Activated CD8-positive, alpha-beta T cell treated with anti-CD3 and anti-CD28 coated beads, Interleukin-2, amount 10 ng/mL, durations not matched to agents 7 days and 5 days (primary cell): ENCODE data around the gene KRTAP5-4. TPM values are rescaled to one million over a fixed set of nuclear protein-coding genes. Genes with fewer than 3 reads are reported as not detected.
"Not testable (repeated sequence)": the region's sequence is repeated elsewhere in the genome, so short reads cannot be mapped to it uniquely, and the experiment has no call there.

ENCODE experiments used
- ATAC-seq: fragments of 150-1000 bp; cut with Tn5 transposase; one replicate; pipeline ENCODE4 v1.10.0; 2021; ENCODE audit warnings: moderate library complexity
- CTCF ChIA-PET: fragments of 350-600 bp; sonication (Branson Sonifier 250); formaldehyde crosslinking; loops from one replicate; lab custom pipeline; 2021; ENCODE audit warnings: antibody characterized with exemption; lab: Charles Lee
- POLR2A ChIA-PET: fragments of 350-600 bp; sonication (Branson Sonifier 250); formaldehyde crosslinking; loops from one replicate; lab custom pipeline; 2021; ENCODE audit warnings: antibody characterized with exemption; lab: Charles Lee
- DNase-seq: peaks from one replicate; pipeline ENCODE4 v3.0.0-alpha.2; 2020
- H3K27ac Mint-ChIP-seq: one replicate; pipeline ENCODE4 v1.8.0; 2021; ENCODE audit warnings: mild to moderate bottlenecking, mixed read lengths
- H3K27me3 Mint-ChIP-seq: one replicate; pipeline ENCODE4 v1.8.0; 2021; ENCODE audit warnings: low read depth, mixed read lengths
- H3K36me3 Mint-ChIP-seq: one replicate; pipeline ENCODE4 v1.8.0; 2021; ENCODE audit warnings: low read depth, mixed read lengths
- H3K4me1 Mint-ChIP-seq: one replicate; pipeline ENCODE4 v1.8.0; 2021; ENCODE audit warnings: low read depth, mixed read lengths
- H3K4me3 Mint-ChIP-seq: one replicate; pipeline ENCODE4 v1.8.0; 2021; ENCODE audit warnings: mild to moderate bottlenecking, mixed read lengths
- H3K9me3 Mint-ChIP-seq: one replicate; pipeline ENCODE4 v1.8.0; 2022; ENCODE audit warnings: mixed read lengths; ENCODE audit not compliant: insufficient read depth
- total RNA-seq, 2 experiments: library from RNA; stranded (reverse); gene quantifications; one replicate each; pipeline ENCODE4 v1.2.3, GENCODE V29; 2021

KRTAP5-4 gene
- total RNA-seq, 2 experiments from 2014 or later: not detected

DNA sequence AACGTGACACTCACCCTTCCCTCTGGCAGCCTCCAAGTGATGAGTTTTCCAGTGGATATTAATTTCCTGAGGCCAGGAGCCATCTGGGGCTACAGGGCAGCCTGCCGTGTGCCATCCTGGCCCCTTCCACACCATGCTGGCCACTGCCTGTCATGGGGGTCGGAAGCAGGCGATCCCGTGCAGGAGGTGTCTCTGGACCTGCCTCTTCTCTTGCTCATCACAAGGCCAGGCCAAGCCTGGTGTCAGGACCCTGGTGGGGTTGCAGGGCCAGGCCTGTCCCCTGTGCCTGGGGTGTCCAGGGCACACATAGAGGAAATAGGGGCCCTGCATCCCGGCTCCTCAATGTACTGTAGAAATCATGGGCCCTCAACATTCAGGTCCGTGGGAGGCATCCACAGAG lies 17.2 kb downstream of the KRTAP5-4 start:
- ChIA-PET CTCF (interaction anchor here (1.1 to 1.3 kb wide), 2 partner anchors 10 to 48 kb away, joined by 3 read pairs; no protein-coding TSS in a partner anchor), POLR2A (no interaction called here)
- ATAC-seq (no peak), DNase-seq (no peak)
- peaks cover 33% of the 10 kb centered on the region for H3K27me3 Mint-ChIP-seq
- H3K27ac Mint-ChIP-seq: no peak overlapping the region
- H3K36me3 Mint-ChIP-seq: no peaks in the 10 kb centered on the region
- no peak overlapping the region for H3K4me3 Mint-ChIP-seq
- H3K9me3 Mint-ChIP-seq: no peaks in the 10 kb centered on the region
- H3K4me1 Mint-ChIP-seq: no peaks in the 10 kb centered on the region

DNA sequence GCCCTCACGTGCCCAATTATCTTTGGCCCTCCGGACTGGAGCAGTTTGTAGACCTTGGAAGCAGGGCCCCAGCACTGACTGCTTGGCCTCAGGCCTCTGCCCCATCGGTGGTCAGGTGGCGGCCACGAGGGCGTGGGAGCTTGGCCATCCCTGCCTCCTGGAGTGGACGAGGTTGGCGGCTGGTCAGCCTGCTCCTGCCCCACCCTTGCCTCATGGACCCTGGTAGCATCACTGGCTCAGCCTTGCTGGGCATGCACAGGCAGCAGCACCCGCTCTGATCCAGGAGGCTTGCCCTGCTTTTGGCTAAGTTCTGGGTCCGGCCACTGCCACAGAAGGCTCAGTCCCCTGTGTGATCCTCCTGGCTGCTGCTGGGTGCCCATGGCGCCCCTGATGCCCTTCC lies 17.8 kb downstream of the KRTAP5-4 start:
- Mint-ChIP-seq H3K27ac (no peak overlapping the region), H3K27me3 (peaks cover 39% of the 10 kb centered on the region), H3K4me1 (no peaks in the 10 kb centered on the region), H3K36me3 (no peaks in the 10 kb centered on the region), H3K4me3 (no peak overlapping the region), H3K9me3 (no peaks in the 10 kb centered on the region)
- ATAC-seq (no peak), DNase-seq (no peak)
- POLR2A ChIA-PET: no interaction called here
- CTCF ChIA-PET: no interaction called here

DNA sequence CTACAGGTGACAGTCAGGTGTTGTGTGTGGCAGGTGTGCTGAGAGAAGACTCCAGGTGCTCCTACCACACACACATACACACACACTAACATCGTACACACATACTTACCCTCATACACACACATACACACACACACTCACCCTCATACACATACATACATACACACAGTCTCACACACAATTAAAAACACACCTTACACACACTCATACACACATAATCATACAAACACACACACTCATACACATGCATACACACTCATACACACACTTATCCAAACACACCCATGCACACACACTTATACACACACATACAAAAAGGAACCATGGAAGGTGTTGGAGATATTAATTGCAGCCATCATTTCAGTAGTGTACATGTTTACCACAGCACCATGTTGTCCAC lies 18.3 kb downstream of the KRTAP5-4 start:
- ATAC-seq: no peak
- no peak overlapping the region for H3K4me3 Mint-ChIP-seq
- ChIA-PET POLR2A (no interaction called here), CTCF (no interaction called here)
- H3K27me3 Mint-ChIP-seq: peaks cover 41% of the 10 kb centered on the region
- no peak overlapping the region for H3K27ac Mint-ChIP-seq
- no peaks in the 10 kb centered on the region for H3K9me3 Mint-ChIP-seq
- no peaks in the 10 kb centered on the region for H3K36me3 Mint-ChIP-seq
- no peaks in the 10 kb centered on the region for H3K4me1 Mint-ChIP-seq
- DNase-seq: no peak

DNA sequence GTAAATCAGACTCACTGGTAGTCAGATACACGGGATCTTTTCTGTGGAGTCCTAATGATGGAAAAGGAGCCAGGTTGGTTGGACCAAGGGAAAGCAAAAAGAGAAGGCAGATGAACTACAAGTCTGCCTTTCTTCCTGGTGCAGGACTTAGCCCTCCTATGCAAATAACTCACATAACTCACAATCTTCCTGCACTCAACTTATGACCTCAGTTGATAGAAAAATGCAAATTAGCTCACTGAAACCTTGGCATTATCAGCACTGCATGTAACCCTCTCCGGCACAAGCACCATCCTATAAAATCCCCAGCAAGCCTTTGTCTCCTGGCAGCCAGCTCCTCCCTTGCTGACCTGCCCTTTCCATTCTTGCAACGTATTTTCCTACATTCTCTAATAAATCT lies 20.3 kb downstream of the KRTAP5-4 start:
- H3K4me3 Mint-ChIP-seq, POLR2A ChIA-PET, H3K36me3 Mint-ChIP-seq, H3K9me3 Mint-ChIP-seq, DNase-seq, H3K4me1 Mint-ChIP-seq, H3K27ac Mint-ChIP-seq, ATAC-seq: not testable (repeated sequence)
- CTCF ChIA-PET: interaction anchor here (2.0 kb wide), 1 partner anchor 27 kb away, joined by 7 read pairs; no protein-coding TSS in a partner anchor
- peaks cover 42% of the 10 kb centered on the region for H3K27me3 Mint-ChIP-seq

DNA sequence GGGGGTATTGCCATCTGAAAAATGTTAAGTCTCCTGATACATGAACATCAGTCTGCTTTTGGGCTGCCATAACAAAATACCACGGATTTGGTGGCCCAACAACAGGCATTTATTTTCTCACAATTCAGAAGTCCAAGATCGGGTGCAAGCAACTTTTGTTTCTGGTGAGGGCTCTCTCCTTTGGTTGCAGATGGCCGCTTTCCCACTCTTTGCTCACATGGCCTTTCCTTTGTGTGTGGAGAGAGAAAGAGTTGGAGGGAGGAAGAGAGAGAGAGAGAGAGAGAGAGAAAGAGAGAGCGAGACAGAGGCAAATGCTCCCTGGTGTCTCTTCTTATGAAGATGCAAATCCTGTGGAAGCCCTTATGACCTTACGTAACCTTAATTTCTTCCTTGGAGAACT lies 21.3 kb downstream of the KRTAP5-4 start:
- DNase-seq: no peak
- ChIA-PET CTCF (interaction anchor here (2.0 kb wide), 1 partner anchor 26 kb away, joined by 7 read pairs; no protein-coding TSS in a partner anchor), POLR2A (no interaction called here)
- Mint-ChIP-seq H3K27me3 (peaks cover 40% of the 10 kb centered on the region), H3K4me3 (no peak overlapping the region), H3K36me3 (no peaks in the 10 kb centered on the region), H3K9me3 (no peaks in the 10 kb centered on the region), H3K27ac (no peak overlapping the region), H3K4me1 (no peaks in the 10 kb centered on the region)
- ATAC-seq: no peak

DNA sequence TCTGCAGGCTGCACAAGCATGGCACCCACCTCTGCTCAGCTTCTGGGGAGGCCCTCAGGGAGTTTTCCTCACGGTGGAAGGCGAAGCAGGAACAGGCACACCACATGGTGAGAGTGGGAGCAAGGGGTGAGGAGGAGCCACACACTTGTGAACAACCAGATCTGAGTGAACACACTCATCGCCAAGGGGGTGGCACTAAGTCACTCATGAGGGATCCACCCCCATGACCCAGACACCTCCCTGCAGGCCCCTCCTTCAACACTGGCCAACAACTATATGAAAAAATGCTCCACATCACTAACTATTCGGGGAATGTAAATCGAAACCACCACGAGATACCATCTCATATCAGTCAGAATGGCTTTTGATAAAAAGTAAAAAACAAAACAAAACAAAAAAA lies 23.1 kb downstream of the KRTAP5-4 start:
- CTCF ChIA-PET: no interaction called here
- Mint-ChIP-seq H3K36me3 (no peaks in the 10 kb centered on the region), H3K27me3 (peaks cover 46% of the 10 kb centered on the region), H3K4me3 (no peak overlapping the region), H3K27ac (no peak overlapping the region), H3K9me3 (no peaks in the 10 kb centered on the region), H3K4me1 (no peaks in the 10 kb centered on the region)
- DNase-seq: no peak
- POLR2A ChIA-PET: no interaction called here
- ATAC-seq: no peak

DNA sequence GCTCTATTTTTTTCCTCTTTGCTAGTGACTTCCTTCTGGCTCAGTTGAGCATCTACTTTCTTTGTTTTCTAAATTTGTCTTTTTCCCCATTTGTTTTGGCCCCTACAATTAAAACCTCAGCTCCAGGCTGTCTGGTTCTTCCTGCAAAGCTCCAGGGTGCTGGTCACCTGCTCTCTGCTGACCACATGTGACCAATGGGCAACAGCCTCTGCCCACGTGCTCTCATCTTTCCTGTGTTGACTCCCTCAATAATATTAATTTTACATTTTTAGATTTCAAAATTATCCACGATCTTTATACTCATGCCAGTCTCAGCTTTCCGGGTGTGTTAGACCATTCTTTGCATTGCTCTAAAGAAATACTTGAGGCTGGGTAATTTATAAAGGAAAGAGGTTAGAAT lies 23.5 kb downstream of the KRTAP5-4 start:
- DNase-seq, ATAC-seq, H3K9me3 Mint-ChIP-seq, POLR2A ChIA-PET, H3K27ac Mint-ChIP-seq, H3K36me3 Mint-ChIP-seq, H3K4me1 Mint-ChIP-seq, H3K4me3 Mint-ChIP-seq, CTCF ChIA-PET: not testable (repeated sequence)
- peaks cover 45% of the 10 kb centered on the region for H3K27me3 Mint-ChIP-seq

DNA sequence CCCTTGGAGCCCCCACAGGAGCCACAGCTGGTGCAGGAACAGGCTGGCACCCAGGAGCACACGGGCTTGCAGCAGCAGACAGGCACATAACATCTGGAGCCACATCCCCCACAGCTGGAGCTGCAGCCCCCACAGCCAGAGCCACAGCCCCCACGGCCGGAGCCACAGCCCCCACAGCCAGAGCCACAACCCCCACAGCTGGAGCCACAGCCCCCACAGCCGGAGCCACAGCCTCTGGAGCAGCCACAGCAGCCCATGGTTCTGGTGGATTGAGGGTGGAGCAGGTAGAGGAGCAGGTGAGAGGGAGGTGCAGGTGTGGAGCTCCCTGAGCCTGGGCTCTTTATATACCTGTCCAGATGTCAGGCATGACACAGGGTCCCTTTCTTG lies 24.0 kb downstream of the KRTAP5-4 start, which contains the start of gene KRTAP5-2:
TSS of gene KRTAP5-2 (minus strand) at position 301 of the 387 bp plus-strand sequence. CDS start at position 257, 44 bp downstream.
- CTCF ChIA-PET: no interaction called here
- peaks cover 45% of the 10 kb centered on the region for H3K27me3 Mint-ChIP-seq
- no peaks in the 10 kb centered on the region for H3K9me3 Mint-ChIP-seq
- H3K4me1 Mint-ChIP-seq: no peaks in the 10 kb centered on the region
- POLR2A ChIA-PET: no interaction called here
- DNase-seq (no peak), ATAC-seq (no peak)
- H3K27ac Mint-ChIP-seq: no peak within 1 kb of the TSS
- no peak within 1 kb of the TSS for H3K4me3 Mint-ChIP-seq
- H3K36me3 Mint-ChIP-seq: no peaks in the 10 kb centered on the region

DNA sequence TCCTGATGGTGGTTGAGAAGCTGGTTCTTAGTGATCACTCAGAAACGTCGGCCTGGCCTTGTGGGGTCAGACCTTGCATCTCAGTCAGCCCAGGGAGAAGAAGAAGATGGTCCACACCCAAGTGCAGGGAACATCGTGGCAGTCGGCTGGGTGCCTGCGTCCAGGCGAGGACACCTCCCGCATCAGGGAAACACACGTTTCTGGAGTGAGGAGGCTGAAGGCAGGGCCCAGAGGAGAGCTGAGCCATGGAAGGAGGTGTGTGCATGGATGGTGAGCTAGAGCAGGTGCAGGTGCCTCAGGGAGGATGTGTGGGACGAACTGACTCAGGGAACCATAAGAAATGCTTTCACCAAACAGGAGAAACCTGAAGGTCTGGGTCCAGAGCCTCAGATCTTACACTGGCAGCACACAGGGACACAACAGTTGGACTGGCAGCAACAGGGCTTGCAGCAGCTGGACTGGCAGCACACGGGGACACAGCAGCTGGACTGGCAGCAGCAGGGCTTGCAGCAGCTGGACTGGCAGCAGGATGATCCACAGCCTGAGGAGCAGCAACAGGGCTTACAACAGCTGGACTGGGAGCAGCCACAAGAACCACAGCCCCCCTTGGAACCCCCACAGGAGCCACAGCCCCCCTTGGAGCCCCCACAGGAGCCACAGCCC lies 24.5 kb downstream of the KRTAP5-4 start:
- ChIA-PET CTCF (interaction anchor here (1.4 kb wide), 1 partner anchor 33 kb away, joined by 4 read pairs; no protein-coding TSS in a partner anchor), POLR2A (no interaction called here)
- H3K4me3 Mint-ChIP-seq: no peak overlapping the region
- ATAC-seq: no peak
- peaks cover 46% of the 10 kb centered on the region for H3K27me3 Mint-ChIP-seq
- H3K27ac Mint-ChIP-seq: no peak overlapping the region
- no peaks in the 10 kb centered on the region for H3K9me3 Mint-ChIP-seq
- H3K36me3 Mint-ChIP-seq: no peaks in the 10 kb centered on the region
- no peaks in the 10 kb centered on the region for H3K4me1 Mint-ChIP-seq
- no peak for DNase-seq

DNA sequence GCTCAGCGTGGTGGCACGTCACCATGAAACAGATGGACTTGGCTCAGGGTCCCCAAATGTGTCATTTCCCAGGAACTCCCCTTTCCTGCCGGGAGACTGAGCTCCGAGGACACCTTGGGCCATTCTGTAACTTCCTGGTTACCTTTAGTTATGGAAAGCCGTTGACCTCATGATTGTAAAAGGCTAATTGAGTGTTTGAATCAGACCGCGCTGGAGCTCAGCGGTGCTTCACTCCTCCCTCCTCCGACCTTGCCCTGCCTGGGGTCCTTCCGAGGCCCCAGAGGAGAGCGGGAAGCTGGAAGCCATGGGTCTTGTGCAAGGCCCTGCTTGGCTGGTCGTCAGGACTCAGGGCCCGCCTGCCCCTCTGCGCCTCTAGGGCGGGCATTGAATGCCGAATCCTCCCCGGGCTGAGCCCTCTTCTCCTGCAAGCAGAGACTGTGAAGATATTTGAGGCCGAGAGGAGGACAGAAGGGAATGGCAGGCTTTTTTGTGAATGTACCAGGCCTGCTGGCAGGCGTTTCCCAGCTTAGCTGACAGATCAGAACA lies 25.3 kb downstream of the KRTAP5-4 start:
- H3K27ac Mint-ChIP-seq, H3K4me3 Mint-ChIP-seq, H3K36me3 Mint-ChIP-seq, POLR2A ChIA-PET, H3K4me1 Mint-ChIP-seq, ATAC-seq, DNase-seq, H3K9me3 Mint-ChIP-seq: not testable (repeated sequence)
- H3K27me3 Mint-ChIP-seq: peaks cover 39% of the 10 kb centered on the region
- CTCF ChIA-PET: interaction anchor here (0.7 to 2.4 kb wide), 3 partner anchors 22 to 95 kb away, joined by 3 to 23 read pairs (median 4); no protein-coding TSS in a partner anchor

DNA sequence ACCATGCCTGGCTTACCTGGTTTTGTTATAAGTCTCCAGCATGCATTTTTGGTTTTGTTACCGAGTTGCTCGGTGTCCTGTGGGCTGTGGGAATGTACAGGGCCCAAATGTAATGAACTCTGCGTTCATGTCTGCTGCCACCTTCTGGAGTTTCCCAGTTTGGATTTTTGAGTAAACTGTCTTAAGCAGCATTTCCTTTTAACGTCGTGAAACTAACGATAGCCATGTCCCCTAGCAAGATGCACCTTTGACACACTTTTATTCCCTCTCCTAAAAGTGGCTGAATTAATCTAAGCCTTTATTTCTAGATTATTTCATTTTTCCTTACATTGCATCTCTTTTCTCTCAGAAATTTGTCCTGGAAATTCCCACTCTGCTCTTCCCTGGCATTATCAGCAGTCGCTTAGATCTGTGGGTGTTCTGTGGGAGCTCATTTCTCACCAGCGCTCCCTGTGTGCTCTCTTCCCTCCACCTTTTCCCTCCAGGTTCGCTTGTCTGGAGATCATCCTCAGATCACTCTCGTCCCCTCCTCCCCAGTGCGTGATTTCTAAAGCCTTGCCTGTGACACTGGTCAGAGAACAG lies 25.9 kb downstream of the KRTAP5-4 start:
- H3K36me3 Mint-ChIP-seq, POLR2A ChIA-PET, H3K27ac Mint-ChIP-seq, ATAC-seq, H3K9me3 Mint-ChIP-seq, DNase-seq, H3K4me3 Mint-ChIP-seq, H3K4me1 Mint-ChIP-seq: not testable (repeated sequence)
- CTCF ChIA-PET: interaction anchor here (0.6 to 2.4 kb wide), 4 partner anchors 22 to 551 kb away, joined by 3 to 23 read pairs (median 4); no protein-coding TSS in a partner anchor
- H3K27me3 Mint-ChIP-seq: peaks cover 38% of the 10 kb centered on the region

DNA sequence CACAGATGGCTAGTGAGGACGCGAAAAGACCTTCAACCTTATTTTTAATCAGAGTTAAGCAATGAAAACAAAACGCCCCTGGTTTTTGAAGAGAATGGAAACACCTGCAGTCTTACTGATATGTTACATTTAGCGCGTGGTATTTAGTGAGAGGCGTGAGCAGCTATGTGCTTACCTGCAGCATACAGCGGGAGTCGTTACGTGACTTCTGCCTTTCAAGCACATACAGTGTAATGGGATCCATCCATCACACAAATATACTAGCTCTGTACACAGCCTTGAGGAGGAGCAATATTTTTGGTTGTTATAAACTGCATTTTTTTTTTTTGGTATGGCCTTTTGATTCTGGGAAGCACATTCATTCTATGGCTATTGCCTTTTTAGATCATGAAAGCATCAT lies 29.3 kb downstream of the KRTAP5-4 start:
- ChIA-PET CTCF (no interaction called here), POLR2A (no interaction called here)
- ATAC-seq (no peak), DNase-seq (no peak)
- no peaks in the 10 kb centered on the region for H3K9me3 Mint-ChIP-seq
- H3K4me1 Mint-ChIP-seq: peaks cover 12% of the 10 kb centered on the region
- no peak overlapping the region for H3K4me3 Mint-ChIP-seq
- H3K27ac Mint-ChIP-seq: no peak overlapping the region
- peaks cover 26% of the 10 kb centered on the region for H3K27me3 Mint-ChIP-seq
- peaks cover 11% of the 10 kb centered on the region for H3K36me3 Mint-ChIP-seq
